ENCODE measurements around the gene SPDYC.

- TF ChIP-seq CTCF (IDR thresholded peaks at IDR 0.05) (no peak), POLR2AphosphoS5 (IDR thresholded peaks at IDR 0.05) (no peak)
These were observed 24.5 kb downstream of the SPDYC start for GRCh38 chr11:65194564-65194963.

Measured in breast epithelium (tissue), 3 donors.